SU-DHL-6 (cell line): Measurements from ENCODE around the gene DDIT4L.

Experiments
- H2AFZ ChIP-seq: fragments of 200-600 bp; sonication (generic); 2 replicates; pipeline ENCODE4 v1.6.1; 2014; ENCODE audit warnings: low read depth, mild to moderate bottlenecking, moderate library complexity, mixed read lengths, antibody characterized with exemption, low read length; ENCODE audit not compliant: severe bottlenecking
- H3F3A ChIP-seq: fragments of 200-600 bp; shearing (Covaris generic); 2 replicates; pipeline ENCODE4 v1.6.0; 2016; ENCODE audit warnings: antibody characterized with exemption, mild to moderate bottlenecking; ENCODE audit not compliant: insufficient read depth
- H3K27ac ChIP-seq: fragments of 200-600 bp; sonication (generic); 2 replicates; pipeline ENCODE4 v1.5.1; 2016; ENCODE audit warnings: low read depth, mild to moderate bottlenecking, low read length, moderate library complexity, mixed read lengths
- H3K27me3 ChIP-seq: fragments of 200-600 bp; sonication (generic), shearing (Covaris generic); 2 replicates; pipeline ENCODE4 v1.6.0; 2014; ENCODE audit warnings: mild to moderate bottlenecking, low read length
- H3K36me3 ChIP-seq: fragments of 200-600 bp; sonication (generic); 2 replicates; pipeline ENCODE4 v1.6.1; 2014; ENCODE audit warnings: mild to moderate bottlenecking, low read length, mixed read lengths
- H3K4me2 ChIP-seq: fragments of 300-600, 200-600 bp; shearing (Covaris generic), sonication (generic); 2 replicates; pipeline ENCODE4 v1.6.0; 2014; ENCODE audit warnings: low read length, low read depth, mild to moderate bottlenecking; ENCODE audit not compliant: poor library complexity, severe bottlenecking
- H3K4me3 ChIP-seq: fragments of 200-600 bp; sonication (generic); 2 replicates; pipeline ENCODE4 v1.5.1; 2014; ENCODE audit warnings: antibody characterized with exemption, low read length, mild to moderate bottlenecking, mixed read lengths; ENCODE audit not compliant: insufficient read depth, poor library complexity, severe bottlenecking
- H3K79me2 ChIP-seq: fragments of 200-600 bp; sonication (generic); 2 replicates; pipeline ENCODE4 v1.6.1; 2014; ENCODE audit warnings: mild to moderate bottlenecking, low read length, moderate library complexity; ENCODE audit not compliant: insufficient read depth
- H3K9ac ChIP-seq: fragments of 200-600 bp; sonication (generic); 2 replicates; pipeline ENCODE4 v1.7.0; 2014; ENCODE audit warnings: mild to moderate bottlenecking, low read length
- H3K9me2 ChIP-seq: fragments of 200-600 bp; sonication (generic); replicated peaks from 2 replicates; pipeline ENCODE4 v1.6.1; 2014; ENCODE audit warnings: low read length; ENCODE audit not compliant: insufficient read depth
- H3K9me3 ChIP-seq: fragments of 200-600 bp; sonication (generic); 2 replicates; pipeline ENCODE4 v1.6.1; 2014; ENCODE audit warnings: low read length, mixed read lengths; ENCODE audit not compliant: insufficient read depth
- H4K20me1 ChIP-seq: fragments of 200-600 bp; sonication (generic); 2 replicates; pipeline ENCODE4 v1.6.1; 2014; ENCODE audit warnings: low read depth, mild to moderate bottlenecking, antibody characterized with exemption, low read length, moderate library complexity, mixed read lengths
- EZH2phosphoT487 ChIP-seq: fragments of 200-600 bp; sonication (generic), shearing (Covaris generic); conservative IDR thresholded peaks from 2 replicates; pipeline ENCODE4 v1.6.1; 2018; ENCODE audit warnings: mild to moderate bottlenecking, antibody characterized with exemption, low read length, moderate library complexity, mixed read lengths
- TF ChIP-seq, protein P1 (sequence below): fragments of 200-600 bp; sonication (generic); IDR thresholded peaks from one replicate; pipeline ENCODE4 v1.5.1; 2017; ENCODE audit warnings: antibody characterized with exemption, mild to moderate bottlenecking, low read length, moderate library complexity; ENCODE audit not compliant: insufficient read depth, poor library complexity, severe bottlenecking

The DDIT4L gene

DNA sequence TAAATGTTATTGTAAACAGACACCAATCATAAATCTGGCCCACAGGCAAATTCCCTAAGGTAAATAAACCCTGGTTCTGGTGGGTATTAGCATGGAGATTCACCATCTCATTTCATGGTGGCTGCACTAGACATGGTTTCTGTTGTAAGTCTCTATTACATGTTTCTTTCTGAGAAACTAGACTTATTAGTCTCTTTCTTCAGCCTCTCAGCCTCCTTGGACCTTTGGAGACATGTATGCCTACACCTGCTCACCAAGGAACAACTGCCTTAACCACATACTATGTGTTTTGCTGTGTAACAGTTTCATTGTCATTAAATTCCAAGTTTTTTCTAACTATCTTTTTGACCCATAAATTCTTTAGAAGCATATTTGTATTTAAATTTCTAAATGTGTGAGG, 13.1 kb downstream of the DDIT4L start:
- H3K27ac ChIP-seq: no peak overlapping the region
- no peaks in the 10 kb centered on the region for H3K27me3 ChIP-seq
- no peaks in the 10 kb centered on the region for H3K9me2 ChIP-seq
- H3K9me3 ChIP-seq: no peaks in the 10 kb centered on the region
- no peak overlapping the region for H3K9ac ChIP-seq
- no peak overlapping the region for H2AFZ ChIP-seq
- TF ChIP-seq EZH2phosphoT487: no peak
- TF ChIP-seq, protein P1, sequence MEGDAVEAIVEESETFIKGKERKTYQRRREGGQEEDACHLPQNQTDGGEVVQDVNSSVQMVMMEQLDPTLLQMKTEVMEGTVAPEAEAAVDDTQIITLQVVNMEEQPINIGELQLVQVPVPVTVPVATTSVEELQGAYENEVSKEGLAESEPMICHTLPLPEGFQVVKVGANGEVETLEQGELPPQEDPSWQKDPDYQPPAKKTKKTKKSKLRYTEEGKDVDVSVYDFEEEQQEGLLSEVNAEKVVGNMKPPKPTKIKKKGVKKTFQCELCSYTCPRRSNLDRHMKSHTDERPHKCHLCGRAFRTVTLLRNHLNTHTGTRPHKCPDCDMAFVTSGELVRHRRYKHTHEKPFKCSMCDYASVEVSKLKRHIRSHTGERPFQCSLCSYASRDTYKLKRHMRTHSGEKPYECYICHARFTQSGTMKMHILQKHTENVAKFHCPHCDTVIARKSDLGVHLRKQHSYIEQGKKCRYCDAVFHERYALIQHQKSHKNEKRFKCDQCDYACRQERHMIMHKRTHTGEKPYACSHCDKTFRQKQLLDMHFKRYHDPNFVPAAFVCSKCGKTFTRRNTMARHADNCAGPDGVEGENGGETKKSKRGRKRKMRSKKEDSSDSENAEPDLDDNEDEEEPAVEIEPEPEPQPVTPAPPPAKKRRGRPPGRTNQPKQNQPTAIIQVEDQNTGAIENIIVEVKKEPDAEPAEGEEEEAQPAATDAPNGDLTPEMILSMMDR: no peak
- H3K36me3 ChIP-seq: no peaks in the 10 kb centered on the region
- no peaks in the 10 kb centered on the region for H3F3A ChIP-seq
- H3K4me2 ChIP-seq: no peak overlapping the region
- no peaks in the 10 kb centered on the region for H3K79me2 ChIP-seq
- H4K20me1 ChIP-seq: no peaks in the 10 kb centered on the region
- H3K4me3 ChIP-seq: no peak overlapping the region

DNA sequence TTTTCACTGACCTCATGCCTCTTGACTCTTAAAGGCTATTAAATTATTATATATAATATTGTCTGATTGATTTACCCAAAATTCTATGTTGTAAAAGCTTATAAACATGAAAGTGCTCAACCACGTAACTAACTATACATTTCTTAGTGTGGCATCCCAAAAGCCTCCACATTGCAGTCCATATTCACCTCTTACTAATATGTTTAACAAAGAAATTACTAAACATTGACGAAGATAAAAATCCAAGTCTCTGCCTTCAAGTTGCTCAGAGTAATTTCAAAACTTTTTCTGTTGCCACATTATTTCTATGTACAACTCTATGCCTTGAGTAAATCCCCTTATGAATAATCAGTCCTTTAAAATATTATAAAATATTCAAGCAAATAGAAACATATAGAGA, 14.4 kb downstream of the DDIT4L start:
- Histone ChIP-seq H4K20me1 (no peaks in the 10 kb centered on the region), H3K27me3 (no peaks in the 10 kb centered on the region), H3K27ac (no peak overlapping the region), H3K79me2 (no peaks in the 10 kb centered on the region), H3K9ac (no peak overlapping the region), H3K4me3 (no peak overlapping the region), H3K4me2 (no peak overlapping the region), H3K36me3 (no peaks in the 10 kb centered on the region), H2AFZ (no peak overlapping the region), H3K9me2 (no peaks in the 10 kb centered on the region), H3K9me3 (no peaks in the 10 kb centered on the region), H3F3A (no peaks in the 10 kb centered on the region)
- no peak for TF ChIP-seq EZH2phosphoT487
- TF ChIP-seq, protein P1: no peak

DNA sequence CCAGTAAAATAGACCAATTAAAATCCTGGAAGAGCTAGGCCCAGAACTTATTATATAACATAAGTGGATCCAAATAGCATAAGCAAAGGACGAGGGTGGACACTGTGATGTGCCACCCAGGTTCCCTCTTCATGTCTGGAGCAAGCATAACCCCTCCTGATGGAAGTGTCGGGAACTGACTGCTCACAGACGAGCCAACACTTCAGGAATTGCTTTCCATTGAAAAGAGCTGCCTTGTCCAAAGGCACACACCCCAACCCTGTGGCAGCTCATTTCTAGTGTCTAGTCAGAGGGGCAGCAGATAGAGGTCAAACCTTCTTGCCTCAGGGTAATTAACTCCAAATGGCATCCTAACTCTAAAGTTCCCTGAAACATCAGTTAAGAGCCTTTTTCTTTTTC, 15.3 kb downstream of the DDIT4L start:
- no peaks in the 10 kb centered on the region for H3K27me3 ChIP-seq
- H3K4me2 ChIP-seq: no peak overlapping the region
- H3K79me2 ChIP-seq: no peaks in the 10 kb centered on the region
- H2AFZ ChIP-seq: no peak overlapping the region
- no peaks in the 10 kb centered on the region for H3F3A ChIP-seq
- H3K27ac ChIP-seq: no peak overlapping the region
- no peaks in the 10 kb centered on the region for H3K9me3 ChIP-seq
- no peaks in the 10 kb centered on the region for H4K20me1 ChIP-seq
- H3K4me3 ChIP-seq: no peak overlapping the region
- no peaks in the 10 kb centered on the region for H3K9me2 ChIP-seq
- TF ChIP-seq, protein P1: no peak
- no peak for TF ChIP-seq EZH2phosphoT487
- H3K9ac ChIP-seq: no peak overlapping the region
- no peaks in the 10 kb centered on the region for H3K36me3 ChIP-seq
